ELR (cell line): ENCODE results near the gene TAF9B.
A peak's percentile ranks its signal among the peaks of the same experiment; 100 is the strongest.
"Not testable (repeated sequence)": the region's sequence is repeated elsewhere in the genome, so short reads cannot be mapped to it uniquely, and the experiment has no call there.

Experiments used
- DNase-seq: peaks from one replicate; pipeline ENCODE4 v3.0.0-alpha.2; 2015; ENCODE audit warnings: low read depth

TAF9B gene

DNA sequence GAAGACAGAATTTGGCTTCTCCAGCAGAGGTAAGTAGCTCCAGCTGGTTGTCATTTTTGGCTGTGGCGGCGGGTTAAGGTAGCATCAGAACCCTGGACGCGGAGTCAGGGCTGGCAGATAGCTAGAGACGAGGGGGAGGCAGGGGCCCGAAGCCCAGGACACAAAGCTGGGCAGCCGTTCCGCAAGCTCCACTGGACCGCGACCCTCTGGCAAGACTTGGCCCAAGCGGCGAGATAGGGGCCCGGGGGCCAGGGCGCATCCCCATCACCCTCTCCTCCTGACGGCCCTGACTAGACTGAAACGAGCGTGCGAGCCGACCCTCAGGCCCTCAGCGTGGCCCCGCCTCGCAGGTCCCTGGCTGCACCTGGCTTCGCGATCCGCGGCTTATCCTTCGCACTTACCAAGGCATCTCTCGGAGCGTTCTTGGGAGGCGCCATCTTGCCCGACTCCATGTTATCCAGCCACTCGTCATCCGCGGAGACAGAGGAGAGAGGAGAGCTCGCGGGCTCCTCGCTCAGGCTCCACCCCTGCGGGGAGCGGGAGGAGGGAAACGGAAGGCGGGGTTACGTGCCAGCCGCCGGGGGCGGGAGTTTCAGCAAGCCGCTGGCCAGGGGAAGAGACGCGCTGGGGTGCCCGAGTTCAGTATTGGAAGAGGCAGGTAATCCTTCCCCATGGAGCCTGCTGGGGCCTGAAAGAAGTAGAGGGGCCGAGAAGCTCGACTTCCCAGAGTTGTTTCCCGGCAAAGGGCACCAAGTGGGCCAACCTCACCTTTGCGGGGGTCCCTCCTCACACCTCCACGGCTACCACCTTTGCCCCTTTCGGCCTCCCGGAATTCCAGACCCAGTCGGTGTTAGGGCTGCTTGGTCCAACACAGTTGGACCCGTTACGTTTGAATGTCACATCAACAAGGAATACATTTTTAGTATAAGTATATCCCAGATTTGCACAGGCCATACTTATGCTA lies at the start of gene TAF9B:
Gene TAF9B, minus strand, starts transcription at position 491 of the 964 bp plus-strand sequence. Its CDS starts 39 bp downstream, at position 452.
- DNase-seq: peak; percentile 83

- no peak for DNase-seq
Observed at GRCh38 chrX:78182881-78183280, 43.4 kb upstream of the TAF9B start.

GRCh38 chrX:78181307-78181706 lies 41.9 kb upstream of the TAF9B start:
- no peak for DNase-seq

GRCh38 chrX:78168065-78168464 lies 28.6 kb upstream of the TAF9B start:
- peak; percentile 9 for DNase-seq

GRCh38 chrX:78165425-78165824 lies 26.0 kb upstream of the TAF9B start:
- no peak for DNase-seq

GRCh38 chrX:78163175-78163574 lies 23.7 kb upstream of the TAF9B start:
- DNase-seq: not testable (repeated sequence)

DNA sequence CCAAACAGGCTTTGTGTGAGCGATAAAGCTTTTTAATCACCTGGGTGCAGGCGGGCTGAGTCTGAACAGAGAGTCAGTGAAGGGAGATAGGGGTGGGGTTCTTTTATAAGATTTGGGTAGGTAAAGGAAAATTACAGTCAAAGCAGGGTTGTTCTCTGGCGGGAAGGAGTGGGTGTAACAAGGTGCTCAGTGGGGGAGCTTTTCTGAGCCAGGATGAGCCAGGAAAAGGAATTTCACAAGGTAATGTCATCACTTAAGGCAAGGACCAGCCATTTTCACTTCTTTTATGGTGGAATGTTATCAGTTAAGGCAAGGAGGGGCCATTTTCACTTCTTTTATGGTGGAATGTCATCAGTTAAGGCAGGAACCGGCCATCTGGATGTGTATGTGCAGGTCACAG lies 21.3 kb upstream of the TAF9B start:
- not testable (repeated sequence) for DNase-seq

- not testable (repeated sequence) for DNase-seq
Observed at GRCh38 chrX:78157846-78158245, 18.4 kb upstream of the TAF9B start.

GRCh38 chrX:78157373-78157772 lies 17.9 kb upstream of the TAF9B start:
- DNase-seq: not testable (repeated sequence)

DNA sequence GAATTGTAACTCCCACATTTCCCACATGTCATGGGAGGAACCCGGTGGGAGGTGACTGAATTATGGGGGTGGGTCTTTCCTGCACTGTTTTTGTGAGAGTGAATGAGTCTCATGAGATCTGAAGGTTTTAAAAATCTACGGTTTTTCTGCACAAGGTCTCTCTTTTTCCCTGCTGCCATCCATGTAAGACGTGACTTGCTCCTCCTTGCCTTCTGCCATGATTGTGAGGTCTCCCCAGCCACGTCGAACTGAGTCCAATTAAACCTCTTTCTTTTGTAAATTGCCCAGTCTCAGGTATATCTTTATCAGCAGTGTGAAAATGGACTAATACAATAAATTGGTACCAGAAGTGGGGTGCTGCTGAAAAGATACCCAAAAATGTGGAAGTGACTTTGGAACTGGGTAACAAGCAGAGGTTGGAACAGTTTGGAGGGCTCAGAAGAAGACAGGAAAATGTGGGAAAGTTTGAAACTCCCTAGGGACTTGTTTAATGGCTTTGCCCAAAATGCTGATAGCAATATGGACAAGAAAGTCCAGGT lies 7.6 kb upstream of the TAF9B start:
- not testable (repeated sequence) for DNase-seq

- no peak for DNase-seq
Observed at GRCh38 chrX:78140206-78140605, 756 bp upstream of the TAF9B start.

GRCh38 chrX:78133238-78133960 lies 6.1 kb downstream of the TAF9B start:
- no peak for DNase-seq

DNA sequence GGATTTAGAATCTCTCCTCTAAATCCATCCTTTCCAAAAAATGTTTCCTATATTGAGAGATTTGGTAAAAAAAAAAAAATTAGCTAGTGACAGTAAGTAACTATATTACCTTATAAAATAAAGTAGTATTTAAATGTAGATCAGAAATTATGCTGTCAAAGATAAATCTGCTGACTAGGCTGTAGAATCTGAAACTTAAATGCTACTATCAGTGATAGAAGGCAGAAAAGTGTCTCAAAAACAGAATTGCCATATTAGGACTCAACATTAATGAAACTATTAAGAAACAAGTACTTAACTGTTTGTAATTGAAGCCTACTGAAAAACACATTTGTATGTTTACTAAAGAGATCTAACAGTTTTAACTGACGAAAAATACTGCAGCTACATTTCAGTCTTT lies 8.3 kb downstream of the TAF9B start:
- no peak for DNase-seq

GRCh38 chrX:78130396-78130795 lies 9.1 kb downstream of the TAF9B start:
- no peak for DNase-seq

- no peak for DNase-seq
Observed at GRCh38 chrX:78129714-78130113, 9.7 kb downstream of the TAF9B start.

DNA sequence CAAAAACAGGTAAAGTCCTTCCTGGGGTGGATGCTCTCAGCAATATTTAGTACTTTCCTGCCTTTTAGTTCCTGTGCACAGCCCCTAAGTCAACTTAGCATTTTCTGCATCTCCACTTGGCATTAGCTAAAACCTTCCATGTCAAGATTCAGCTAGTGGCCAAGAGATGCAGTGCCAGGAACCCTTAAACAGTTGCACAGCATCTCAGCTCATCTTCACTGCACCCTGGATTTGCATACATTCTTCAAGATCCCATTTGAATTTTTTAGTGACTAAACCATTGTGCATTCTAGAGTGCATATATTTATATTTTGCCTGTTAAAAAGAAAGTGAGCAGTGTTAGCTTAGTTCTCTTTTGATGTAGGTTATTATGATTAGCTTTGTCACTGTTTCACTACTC lies 13.7 kb downstream of the TAF9B start:
- DNase-seq: not testable (repeated sequence)

DNA sequence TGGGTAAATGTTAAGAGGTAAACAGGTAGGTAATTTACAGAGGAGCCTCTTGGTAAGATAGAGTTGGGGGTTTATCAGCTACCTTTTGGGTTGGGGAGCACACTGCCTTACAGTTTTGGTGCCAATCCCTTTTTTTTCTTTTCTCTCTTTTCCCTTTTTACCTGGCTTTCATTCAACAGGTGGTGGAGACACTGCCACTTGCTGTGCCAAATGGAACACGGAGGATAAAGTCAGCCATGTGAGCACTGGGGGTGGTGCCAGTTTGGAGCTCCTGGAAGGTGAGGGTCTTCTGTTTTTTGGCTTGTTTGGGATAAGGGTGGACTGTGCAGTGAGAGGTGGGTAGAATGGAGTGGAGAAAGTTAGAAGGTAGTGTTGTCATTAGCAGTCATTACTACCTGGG lies 14.3 kb downstream of the TAF9B start:
- DNase-seq: no peak

GRCh38 chrX:78124307-78124706 lies 15.1 kb downstream of the TAF9B start:
- peak; percentile 19 for DNase-seq

GRCh38 chrX:78123190-78123589 lies 16.3 kb downstream of the TAF9B start:
- peak; percentile 67 for DNase-seq

DNA sequence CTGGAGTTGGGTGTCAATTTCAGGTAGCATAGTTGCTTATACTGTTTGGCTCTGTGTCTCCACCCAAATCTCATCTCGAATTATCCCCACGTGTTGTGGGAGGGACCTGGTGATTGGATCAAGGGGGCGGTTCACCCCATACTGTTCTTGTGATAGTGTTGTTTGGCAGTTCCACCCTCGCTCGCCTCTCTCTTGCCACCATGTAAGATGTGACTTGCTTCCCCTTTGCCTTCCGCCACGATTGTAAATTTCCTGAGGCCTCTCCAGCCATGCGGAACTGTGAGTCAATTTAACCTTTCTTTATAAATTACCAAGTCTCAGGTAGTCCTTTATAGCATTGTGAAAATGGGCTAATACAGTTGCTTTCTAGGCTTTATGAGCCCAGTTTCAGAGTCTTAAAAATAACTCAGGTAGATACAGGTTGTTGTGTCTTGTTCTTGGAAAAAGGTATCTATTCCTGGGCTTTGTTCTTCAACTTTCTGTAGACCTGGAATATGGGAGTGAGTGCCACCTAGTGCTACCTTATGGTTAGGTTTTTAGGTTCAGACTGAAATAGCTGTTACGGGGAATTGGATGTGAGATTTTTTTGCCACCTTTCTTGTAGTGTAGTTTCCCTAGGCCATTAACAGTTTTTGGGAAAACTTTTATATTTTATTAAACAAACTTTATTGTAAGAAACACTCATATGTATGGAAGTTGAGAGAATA lies 19.8 kb downstream of the TAF9B start:
- DNase-seq: no peak

- DNase-seq: no peak
Observed at GRCh38 chrX:78118628-78119027, 20.8 kb downstream of the TAF9B start.

GRCh38 chrX:78116766-78117165 lies 22.7 kb downstream of the TAF9B start:
- no peak for DNase-seq
